Islet precursor cell (in vitro differentiated cells): ENCODE measurements around the gene SNRNP27.

Experiments
- DNase-seq: peaks from one replicate; pipeline ENCODE4 v3.0.0-alpha.2; 2018

SNRNP27 gene

GRCh38 chr2:69917852-69918251 lies 24.1 kb downstream of the SNRNP27 start:
- DNase-seq: no peak

- DNase-seq: no peak
Measured at GRCh38 chr2:69918401-69918800, 24.6 kb downstream of the SNRNP27 start.

- no peak for DNase-seq
Measured at GRCh38 chr2:69923116-69923515, 29.4 kb downstream of the SNRNP27 start.

- no peak for DNase-seq
Measured at GRCh38 chr2:69926849-69927515, 33.2 kb downstream of the SNRNP27 start.

- DNase-seq: no peak
Measured at GRCh38 chr2:69931832-69932595, 38.3 kb downstream of the SNRNP27 start.

GRCh38 chr2:69932596-69932922 lies 38.8 kb downstream of the SNRNP27 start:
- no peak for DNase-seq

- no peak for DNase-seq
Measured at GRCh38 chr2:69933254-69933828, 39.6 kb downstream of the SNRNP27 start.

- DNase-seq: no peak
Measured at GRCh38 chr2:69933839-69934613, 40.3 kb downstream of the SNRNP27 start.

- DNase-seq: no peak
Measured at GRCh38 chr2:69934614-69934908, 40.8 kb downstream of the SNRNP27 start.

GRCh38 chr2:69935011-69935410 lies 41.3 kb downstream of the SNRNP27 start:
- no peak for DNase-seq

- peak; percentile 75 for DNase-seq
Measured at GRCh38 chr2:69936906-69937305, 43.1 kb downstream of the SNRNP27 start.

GRCh38 chr2:69937968-69938367 lies 44.2 kb downstream of the SNRNP27 start:
- DNase-seq: no peak

GRCh38 chr2:69939722-69940121 lies 46.0 kb downstream of the SNRNP27 start:
- no peak for DNase-seq

GRCh38 chr2:69940691-69941090 lies 46.9 kb downstream of the SNRNP27 start:
- no peak for DNase-seq

GRCh38 chr2:69943000-69943842 lies 49.5 kb downstream of the SNRNP27 start:
- DNase-seq: no peak

GRCh38 chr2:69943843-69944525 lies 50.2 kb downstream of the SNRNP27 start:
- no peak for DNase-seq

GRCh38 chr2:69944756-69945155 lies 51.0 kb downstream of the SNRNP27 start:
- no peak for DNase-seq

- DNase-seq: peak; percentile 69
Measured at GRCh38 chr2:69945441-69945840, 51.7 kb downstream of the SNRNP27 start.

GRCh38 chr2:69945941-69946340 lies 52.2 kb downstream of the SNRNP27 start:
- DNase-seq: no peak

- no peak for DNase-seq
Measured at GRCh38 chr2:69946351-69947324, 52.9 kb downstream of the SNRNP27 start.
